ENCODE data around the gene KIAA0825. TPM values are rescaled to one million over a fixed set of nuclear protein-coding genes. Genes with fewer than 3 reads are reported as not detected.

The KIAA0825 gene
- total RNA-seq, 4 donors from 2014 or later: 4.7 to 5.8 (median 5.0) TPM

DNA sequence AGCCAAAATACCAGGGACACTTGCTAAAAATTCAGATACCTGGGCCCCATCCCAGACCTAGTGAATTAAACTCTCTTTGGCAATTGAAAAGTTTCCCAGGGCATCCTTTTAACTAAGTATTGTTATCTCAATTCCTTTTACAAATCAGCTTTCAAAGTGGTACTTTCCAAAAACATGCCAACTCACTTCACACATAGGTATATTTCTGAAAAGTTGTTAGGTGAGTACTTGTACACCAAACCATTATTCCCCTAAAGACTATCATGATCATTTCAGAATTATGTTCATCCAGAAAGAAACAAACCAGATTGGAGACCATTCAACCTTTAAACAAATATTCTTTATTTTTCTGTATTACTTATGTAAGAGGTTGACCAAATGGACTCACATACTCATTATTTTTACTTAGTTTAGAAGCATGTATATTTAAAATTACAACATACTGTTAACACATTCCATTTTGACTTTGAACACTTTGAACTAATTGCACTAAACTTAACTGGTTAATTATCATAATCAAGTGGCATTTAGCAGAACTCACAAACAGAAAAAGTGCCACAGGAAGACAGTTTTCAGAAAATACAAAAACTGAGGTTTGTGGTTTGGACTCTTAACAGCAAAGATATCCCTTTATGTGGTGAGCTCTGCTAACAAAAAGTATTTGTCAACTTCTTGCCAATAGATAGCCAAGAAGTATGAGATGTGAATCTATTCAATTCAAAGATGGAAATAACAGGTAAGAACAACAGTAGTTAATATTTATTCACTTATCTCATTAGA, 40.7 kb downstream of the KIAA0825 start:
- TF ChIP-seq, protein P1, sequence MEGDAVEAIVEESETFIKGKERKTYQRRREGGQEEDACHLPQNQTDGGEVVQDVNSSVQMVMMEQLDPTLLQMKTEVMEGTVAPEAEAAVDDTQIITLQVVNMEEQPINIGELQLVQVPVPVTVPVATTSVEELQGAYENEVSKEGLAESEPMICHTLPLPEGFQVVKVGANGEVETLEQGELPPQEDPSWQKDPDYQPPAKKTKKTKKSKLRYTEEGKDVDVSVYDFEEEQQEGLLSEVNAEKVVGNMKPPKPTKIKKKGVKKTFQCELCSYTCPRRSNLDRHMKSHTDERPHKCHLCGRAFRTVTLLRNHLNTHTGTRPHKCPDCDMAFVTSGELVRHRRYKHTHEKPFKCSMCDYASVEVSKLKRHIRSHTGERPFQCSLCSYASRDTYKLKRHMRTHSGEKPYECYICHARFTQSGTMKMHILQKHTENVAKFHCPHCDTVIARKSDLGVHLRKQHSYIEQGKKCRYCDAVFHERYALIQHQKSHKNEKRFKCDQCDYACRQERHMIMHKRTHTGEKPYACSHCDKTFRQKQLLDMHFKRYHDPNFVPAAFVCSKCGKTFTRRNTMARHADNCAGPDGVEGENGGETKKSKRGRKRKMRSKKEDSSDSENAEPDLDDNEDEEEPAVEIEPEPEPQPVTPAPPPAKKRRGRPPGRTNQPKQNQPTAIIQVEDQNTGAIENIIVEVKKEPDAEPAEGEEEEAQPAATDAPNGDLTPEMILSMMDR (IDR thresholded peaks at IDR 0.05; ENCODE audit: low read depth): no peak

DNA sequence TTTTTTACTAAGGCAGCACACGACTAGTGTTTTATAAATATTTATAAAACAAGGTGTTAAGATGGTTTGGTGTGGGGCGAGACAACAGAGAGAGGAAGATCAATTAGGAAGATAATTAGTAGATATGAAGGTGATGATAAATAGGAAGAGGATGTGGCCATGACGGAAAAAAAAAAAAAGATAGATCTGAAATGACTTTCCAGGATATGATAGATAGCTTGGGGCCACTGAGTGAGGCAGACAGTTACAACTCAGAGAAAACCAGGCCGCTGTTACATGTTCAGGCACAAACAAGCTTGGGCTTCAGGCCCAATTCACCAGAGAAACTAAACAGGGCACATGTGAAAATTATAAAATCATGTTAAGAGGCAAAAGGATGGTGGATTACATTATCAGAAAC, 43.2 kb downstream of the KIAA0825 start:
- TF ChIP-seq, protein P1 (IDR thresholded peaks at IDR 0.05; ENCODE audit: low read depth): no peak

DNA sequence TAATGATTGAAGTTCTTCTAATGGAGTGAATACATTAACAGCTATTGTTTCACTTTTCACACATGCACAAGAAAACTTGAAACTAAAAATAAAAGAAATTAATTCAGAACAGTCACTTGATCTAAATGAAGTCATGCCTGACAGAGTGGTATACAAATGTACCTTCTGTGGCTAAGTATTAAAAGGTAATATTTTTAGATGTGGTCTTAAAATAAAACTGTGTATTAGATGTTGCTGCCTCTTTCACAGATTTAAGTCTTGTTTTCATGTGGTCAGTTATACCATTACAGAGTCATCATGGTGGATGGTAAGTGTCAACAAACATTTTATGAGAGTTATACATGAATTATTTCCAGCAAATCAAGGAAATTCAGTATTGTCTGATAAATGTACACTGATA, 47.0 kb downstream of the KIAA0825 start:
- TF ChIP-seq, protein P1 (IDR thresholded peaks at IDR 0.05; ENCODE audit: low read depth): no peak

DNA sequence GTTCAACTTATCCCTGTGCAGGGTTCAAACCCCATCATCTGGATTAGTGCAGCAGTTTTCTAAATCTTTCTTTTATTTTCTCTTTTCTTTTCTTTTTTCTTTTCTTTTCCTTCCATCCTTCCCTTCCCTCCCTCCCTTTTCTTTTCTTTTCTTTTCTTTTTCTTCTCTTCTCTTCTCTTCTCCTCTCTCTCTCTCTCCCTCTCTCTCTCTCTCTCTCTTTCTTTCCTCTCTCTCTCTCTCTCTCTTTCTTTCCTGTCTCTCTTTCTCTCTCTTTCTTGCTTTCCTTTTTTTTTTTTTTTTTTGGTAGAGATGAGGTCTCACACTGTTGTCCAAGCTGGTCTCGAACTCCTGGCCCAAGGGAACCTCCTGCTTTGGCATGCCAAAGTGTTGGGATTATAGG, 53.6 kb downstream of the KIAA0825 start:
- TF ChIP-seq, protein P1 (IDR thresholded peaks at IDR 0.05; ENCODE audit: low read depth): no peak

DNA sequence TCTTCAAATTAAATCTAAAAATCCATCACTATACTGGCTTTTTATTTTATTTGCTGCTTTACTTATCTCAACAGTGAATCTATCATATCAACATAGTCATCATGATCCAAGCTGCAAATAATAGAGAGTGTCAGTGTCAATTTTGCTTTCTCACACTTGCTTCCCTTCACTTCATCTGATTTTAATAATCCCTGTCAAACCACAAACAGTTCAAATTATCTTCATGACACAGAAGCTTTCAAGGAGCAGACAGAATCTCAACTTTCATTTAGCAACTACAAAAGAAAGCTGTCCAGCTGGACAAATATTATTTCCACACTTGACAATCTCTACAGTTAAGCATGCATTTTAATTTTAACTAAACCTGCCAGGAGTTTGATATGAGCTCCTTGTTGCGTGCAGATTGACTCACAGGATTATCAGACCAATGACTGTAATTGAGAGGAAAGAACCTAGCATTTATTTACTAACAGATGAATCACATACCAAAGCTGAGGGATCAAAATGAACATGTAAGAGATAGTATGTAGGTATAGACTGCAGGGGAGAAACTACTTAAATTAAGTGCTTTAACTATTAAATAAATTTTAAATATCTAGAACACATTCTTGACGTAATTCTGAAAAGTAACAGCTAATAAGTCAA, 56.0 kb downstream of the KIAA0825 start:
- TF ChIP-seq, protein P1 (IDR thresholded peaks at IDR 0.05; ENCODE audit: low read depth): no peak

DNA sequence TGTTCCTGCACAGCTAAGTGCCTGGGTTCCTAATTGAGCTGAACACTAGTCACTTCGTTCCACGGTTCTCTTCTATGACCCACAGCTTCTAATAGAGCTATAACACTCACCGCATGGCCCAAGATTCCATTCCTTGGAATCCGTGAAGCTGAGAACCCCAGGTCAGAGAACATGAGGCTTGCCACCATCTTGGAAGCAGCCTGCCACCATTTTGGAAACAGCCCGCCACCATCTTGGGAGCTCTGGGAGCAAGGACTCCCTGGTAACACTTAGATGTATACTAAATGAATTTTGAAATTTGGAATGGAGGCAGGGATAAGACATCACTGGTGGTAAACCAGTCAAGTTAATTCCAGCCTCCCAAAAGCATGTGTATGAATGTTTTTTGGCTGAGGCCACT, 60.4 kb downstream of the KIAA0825 start:
- TF ChIP-seq, protein P1 (IDR thresholded peaks at IDR 0.05; ENCODE audit: low read depth): no peak

DNA sequence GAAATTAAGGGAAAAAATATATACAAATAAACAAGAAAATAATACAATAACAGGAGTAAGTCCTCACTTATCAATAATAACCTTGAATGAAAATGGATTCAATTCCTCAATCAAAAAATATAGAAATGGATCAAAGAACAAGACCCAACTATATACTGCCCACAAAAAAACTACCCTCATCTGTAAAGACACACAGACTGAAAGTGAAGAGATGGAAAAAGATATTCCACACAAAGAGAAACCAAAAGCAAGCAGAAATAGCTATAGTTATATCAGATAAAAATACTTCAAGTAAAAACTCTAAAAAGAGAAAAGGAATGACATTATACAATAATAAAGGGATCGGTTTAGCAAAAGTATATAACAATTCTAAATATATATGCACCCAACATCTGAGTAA, 66.5 kb downstream of the KIAA0825 start:
- TF ChIP-seq, protein P1 (IDR thresholded peaks at IDR 0.05; ENCODE audit: low read depth): no peak

Measured in subcutaneous adipose tissue (tissue), 4 donors.